ENCODE data around the gene ANXA2. TPM values are rescaled to one million over a fixed set of nuclear protein-coding genes. Genes with fewer than 3 reads are reported as not detected.
"Not testable (repeated sequence)": the region's sequence is repeated elsewhere in the genome, so short reads cannot be mapped to it uniquely, and the experiment has no call there.

The ANXA2 gene
- total RNA-seq, 2 experiments from 2014 or later, result 131 to 132 TPM

- DNase-seq, result no peak
- Mint-ChIP-seq H3K4me3 (no peak overlapping the region), H3K27ac (no peak overlapping the region), H3K4me1 (ENCODE audit: low read depth) (peaks cover 12% of the 10 kb centered on the region), H3K27me3 (no peaks in the 10 kb centered on the region), H3K36me3 (no peaks in the 10 kb centered on the region), H3K9me3 (no peaks in the 10 kb centered on the region)
- intact Hi-C loops (cut with micrococcal nuclease), result no loop called here
- ChIA-PET CTCF (interaction anchor here (0.5 to 1.1 kb wide), 4 partner anchors 45 to 526 kb away, joined by 3 to 5 read pairs (median 3); no protein-coding TSS in a partner anchor), POLR2A (interaction anchor here (0.8 kb wide), 1 partner anchor 8 kb away, joined by 3 read pairs; no protein-coding TSS in a partner anchor)
These were observed 9.0 kb upstream of the ANXA2 start for GRCh38 chr15:60406513-60407414.

GRCh38 chr15:60405399-60405798, 7.6 kb upstream of the ANXA2 start:
- DNase-seq, result no peak
- CTCF ChIA-PET, result interaction anchor here (1.1 to 1.7 kb wide), 2 partner anchors 84 to 115 kb away, joined by 3 to 5 read pairs; no protein-coding TSS in a partner anchor
- Mint-ChIP-seq H3K4me3 (no peak overlapping the region), H3K36me3 (no peaks in the 10 kb centered on the region), H3K4me1 (ENCODE audit: low read depth) (peaks cover 12% of the 10 kb centered on the region), H3K9me3 (no peaks in the 10 kb centered on the region), H3K27me3 (no peaks in the 10 kb centered on the region), H3K27ac (no peak overlapping the region)
- intact Hi-C loops (cut with micrococcal nuclease), result no loop called here
- POLR2A ChIA-PET, result no interaction called here

- intact Hi-C loops (cut with micrococcal nuclease); H3K27ac Mint-ChIP-seq; H3K36me3 Mint-ChIP-seq; DNase-seq; H3K27me3 Mint-ChIP-seq; H3K4me3 Mint-ChIP-seq; POLR2A ChIA-PET; H3K9me3 Mint-ChIP-seq: not testable (repeated sequence)
- peaks cover 14% of the 10 kb centered on the region for H3K4me1 Mint-ChIP-seq (ENCODE audit: low read depth)
- CTCF ChIA-PET, result interaction anchor here (1.7 kb wide), 1 partner anchor 116 kb away, joined by 5 read pairs; no protein-coding TSS in a partner anchor
These were observed 6.6 kb upstream of the ANXA2 start for GRCh38 chr15:60404351-60404750.

- H3K9me3 Mint-ChIP-seq, result no peaks in the 10 kb centered on the region
These were observed 3.2 kb upstream of the ANXA2 start for GRCh38 chr15:60400944-60401343.

GRCh38 chr15:60399931-60400330, 2.1 kb upstream of the ANXA2 start:
- ChIA-PET POLR2A (interaction anchor here (0.7 kb wide), 1 partner anchor 79 kb away, joined by 3 read pairs; the partner anchor contains the start of gene ICE2), CTCF (interaction anchor here (1.4 to 3.2 kb wide), 2 partner anchors 41 to 120 kb away, joined by 4 to 15 read pairs; no protein-coding TSS in a partner anchor)
- DNase-seq, result no peak
- no peak overlapping the region for H3K27ac Mint-ChIP-seq
- peaks cover 15% of the 10 kb centered on the region for H3K36me3 Mint-ChIP-seq
- intact Hi-C loops (cut with micrococcal nuclease), result loop anchor here (10.0 kb wide), 1 partner anchor 295 kb away; no protein-coding TSS in a partner anchor
- peaks cover 28% of the 10 kb centered on the region for H3K4me1 Mint-ChIP-seq (ENCODE audit: low read depth)
- no peaks in the 10 kb centered on the region for H3K9me3 Mint-ChIP-seq
- peaks cover 2% of the 10 kb centered on the region for H3K27me3 Mint-ChIP-seq
- H3K4me3 Mint-ChIP-seq, result no peak overlapping the region

More at GRCh38 chr15:60400944-60401343, 3.2 kb upstream of the ANXA2 start:
- CTCF ChIA-PET, result no interaction called here
- Mint-ChIP-seq H3K27me3 (peaks cover 2% of the 10 kb centered on the region), H3K4me3 (no peak overlapping the region), H3K27ac (no peak overlapping the region), H3K36me3 (peaks cover 7% of the 10 kb centered on the region), H3K4me1 (ENCODE audit: low read depth) (peaks cover 22% of the 10 kb centered on the region)
- DNase-seq, result no peak
- POLR2A ChIA-PET, result no interaction called here
- intact Hi-C loops (cut with micrococcal nuclease), result no loop called here

GRCh38 chr15:60399246-60399915, 1.6 kb upstream of the ANXA2 start:
- Mint-ChIP-seq H3K4me3 (peak overlapping the region; percentile 69), H3K36me3 (peaks cover 18% of the 10 kb centered on the region), H3K4me1 (ENCODE audit: low read depth) (peaks cover 33% of the 10 kb centered on the region), H3K9me3 (no peaks in the 10 kb centered on the region), H3K27me3 (peaks cover 2% of the 10 kb centered on the region), H3K27ac (peak overlapping the region; percentile 53)
- POLR2A ChIA-PET, result interaction anchor here (0.7 to 2.1 kb wide), 6 partner anchors 8 to 185 kb away, joined by 3 to 20 read pairs (median 4); partner anchors contain the start of gene ICE2
- CTCF ChIA-PET, result interaction anchor here (1.4 to 3.2 kb wide), 2 partner anchors 40 to 121 kb away, joined by 4 to 15 read pairs; no protein-coding TSS in a partner anchor
- intact Hi-C loops (cut with micrococcal nuclease), result loop anchor here (10.0 kb wide), 1 partner anchor 295 kb away; no protein-coding TSS in a partner anchor
- no peak for DNase-seq

- Mint-ChIP-seq H3K4me1 (ENCODE audit: low read depth) (peaks cover 50% of the 10 kb centered on the region), H3K27me3 (peaks cover 2% of the 10 kb centered on the region), H3K36me3 (peaks cover 20% of the 10 kb centered on the region), H3K27ac (peak overlapping the region; percentile 91), H3K4me3 (peak overlapping the region; percentile 93), H3K9me3 (no peaks in the 10 kb centered on the region)
- ChIA-PET POLR2A (interaction anchor here (1.1 to 1.8 kb wide), 8 partner anchors 8 to 187 kb away, joined by 3 to 9 read pairs (median 4); no protein-coding TSS in a partner anchor), CTCF (interaction anchor here (3.2 kb wide), 1 partner anchor 38 kb away, joined by 15 read pairs; no protein-coding TSS in a partner anchor)
- DNase-seq, result peak; percentile 81
- intact Hi-C loops (cut with micrococcal nuclease), result loop anchor here (1.0 to 10.0 kb wide), 3 partner anchors 8 to 298 kb away; no protein-coding TSS in a partner anchor
These were observed 621 bp downstream of the ANXA2 start for GRCh38 chr15:60396958-60397771.

GRCh38 chr15:60396560-60396957, 1.2 kb downstream of the ANXA2 start:
- Mint-ChIP-seq H3K27ac (peak overlapping the region; percentile 91), H3K4me1 (ENCODE audit: low read depth) (peaks cover 55% of the 10 kb centered on the region), H3K27me3 (peaks cover 2% of the 10 kb centered on the region), H3K36me3 (peaks cover 20% of the 10 kb centered on the region), H3K9me3 (no peaks in the 10 kb centered on the region), H3K4me3 (peak overlapping the region; percentile 93)
- ChIA-PET CTCF (no interaction called here), POLR2A (no interaction called here)
- DNase-seq, result peak; percentile 14
- intact Hi-C loops (cut with micrococcal nuclease), result loop anchor here (2.0 to 10.0 kb wide), 2 partner anchors 186 to 298 kb away; no protein-coding TSS in a partner anchor

- intact Hi-C loops (cut with micrococcal nuclease), result loop anchor here (2.0 to 10.0 kb wide), 2 partner anchors 187 to 299 kb away; no protein-coding TSS in a partner anchor
- ChIA-PET CTCF (no interaction called here), POLR2A (no interaction called here)
- no peak for DNase-seq
- Mint-ChIP-seq H3K9me3 (no peaks in the 10 kb centered on the region), H3K27me3 (peaks cover 2% of the 10 kb centered on the region), H3K27ac (no peak overlapping the region), H3K4me1 (ENCODE audit: low read depth) (peaks cover 59% of the 10 kb centered on the region), H3K4me3 (no peak overlapping the region), H3K36me3 (peaks cover 20% of the 10 kb centered on the region)
These were observed 1.7 kb downstream of the ANXA2 start for GRCh38 chr15:60396100-60396499.

GRCh38 chr15:60395276-60396011, 2.3 kb downstream of the ANXA2 start:
- no peak for DNase-seq
- peaks cover 65% of the 10 kb centered on the region for H3K4me1 Mint-ChIP-seq (ENCODE audit: low read depth)
- intact Hi-C loops (cut with micrococcal nuclease), result loop anchor here (2.0 to 10.0 kb wide), 2 partner anchors 187 to 299 kb away; no protein-coding TSS in a partner anchor
- no peak overlapping the region for H3K4me3 Mint-ChIP-seq
- H3K36me3 Mint-ChIP-seq, result peaks cover 20% of the 10 kb centered on the region
- no peak overlapping the region for H3K27ac Mint-ChIP-seq
- peaks cover 2% of the 10 kb centered on the region for H3K27me3 Mint-ChIP-seq
- no peaks in the 10 kb centered on the region for H3K9me3 Mint-ChIP-seq
- ChIA-PET CTCF (no interaction called here), POLR2A (no interaction called here)
